ENCODE measurements around the gene AGAP1. TPM values are rescaled to one million over a fixed set of nuclear protein-coding genes. Genes with fewer than 3 reads are reported as not detected.
A peak's percentile ranks its signal among the peaks of the same experiment; 100 is the strongest.

AGAP1 gene
- total and polyA plus RNA-seq, 4 donors = 36.1 to 79.4 (median 52.6) TPM

DNA sequence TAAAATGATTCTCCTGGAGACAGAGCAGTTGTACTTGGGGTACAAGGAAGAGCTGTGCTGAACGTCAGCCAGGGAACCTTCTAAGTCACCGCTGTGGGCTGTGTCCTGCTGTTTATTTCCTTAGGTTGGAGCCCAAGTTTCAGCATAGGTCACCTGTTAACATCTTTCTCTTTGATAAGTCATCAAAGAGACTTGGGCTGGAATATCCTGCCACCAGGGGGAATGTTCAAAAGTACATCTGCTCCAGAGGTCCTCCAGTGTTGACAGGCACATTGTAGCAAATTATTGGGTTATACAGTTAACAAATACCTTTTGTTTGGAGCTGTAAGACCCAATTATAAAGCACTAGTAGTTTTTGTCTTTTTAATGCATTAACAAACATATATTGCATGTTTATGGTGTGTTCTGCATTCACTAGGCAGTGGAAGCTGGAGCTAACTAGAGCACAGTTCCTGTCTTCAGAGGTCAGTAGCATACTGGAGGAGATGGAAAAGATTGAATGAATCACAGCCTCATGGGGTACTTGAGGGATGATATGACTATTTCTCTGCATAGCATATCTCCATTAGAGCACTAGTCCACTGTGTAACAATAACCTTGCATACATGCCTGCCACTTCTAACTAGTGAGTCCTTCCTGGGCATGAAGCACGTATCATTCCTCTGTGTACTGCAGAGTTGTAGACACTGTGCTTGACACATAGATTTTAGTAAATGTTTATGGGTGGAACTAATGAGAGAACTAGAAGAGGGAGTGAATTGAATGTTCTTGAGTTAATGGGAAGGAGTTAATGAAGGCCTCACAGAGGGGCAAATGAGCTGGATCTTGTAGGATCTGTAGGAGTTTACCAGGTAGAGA lies 182.1 kb downstream of the AGAP1 start:
- peaks cover 26% of the 10 kb centered on the region for H3K4me1 ChIP-seq (ENCODE audit: control insufficient read depth, insufficient read depth, low read length)
- H3K4me3 ChIP-seq (ENCODE audit: low read depth, low read length) = no peak overlapping the region
- no peak overlapping the region for H3K27ac ChIP-seq (ENCODE audit: low read depth, low read length)
- WGBS (ENCODE audit: insufficient coverage) = 71% methylated on average over 2 of the region's 3 CpGs
- no peak for DNase-seq (ENCODE audit: low read depth in 4 of 6, low spot score in 6 of 6)
- no peaks in the 10 kb centered on the region for H3K36me3 ChIP-seq (ENCODE audit: control insufficient read depth, insufficient read depth, low read length)
- H3K9me3 ChIP-seq (ENCODE audit: control insufficient read depth, insufficient read depth, low read length) = no peaks in the 10 kb centered on the region
- H3K27me3 ChIP-seq (ENCODE audit: control insufficient read depth, insufficient read depth, low read length) = no peaks in the 10 kb centered on the region

DNA sequence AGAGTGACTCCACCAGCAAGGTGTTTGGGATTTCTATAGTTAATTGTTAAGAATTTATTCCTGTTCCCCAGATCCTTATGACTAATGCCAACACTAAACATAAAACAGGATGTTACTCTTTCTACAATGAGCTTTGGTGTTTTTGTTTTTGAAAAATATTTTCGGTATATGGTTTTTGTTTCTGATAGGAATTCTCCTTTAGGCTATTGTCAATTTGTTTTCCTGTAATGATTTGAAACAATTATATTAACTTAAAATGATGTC lies 182.6 kb downstream of the AGAP1 start:
- Histone ChIP-seq H3K4me3 (ENCODE audit: low read depth, low read length) (no peak overlapping the region), H3K4me1 (ENCODE audit: control insufficient read depth, insufficient read depth, low read length) (peaks cover 20% of the 10 kb centered on the region), H3K9me3 (ENCODE audit: control insufficient read depth, insufficient read depth, low read length) (no peaks in the 10 kb centered on the region), H3K36me3 (ENCODE audit: control insufficient read depth, insufficient read depth, low read length) (no peaks in the 10 kb centered on the region), H3K27ac (ENCODE audit: low read depth, low read length) (no peak overlapping the region), H3K27me3 (ENCODE audit: control insufficient read depth, insufficient read depth, low read length) (no peaks in the 10 kb centered on the region)
- DNase-seq (ENCODE audit: low read depth in 4 of 6, low spot score in 6 of 6) = no peak
- WGBS (ENCODE audit: insufficient coverage) = no CpG with 5 or more reads among the region's 1 CpG

DNA sequence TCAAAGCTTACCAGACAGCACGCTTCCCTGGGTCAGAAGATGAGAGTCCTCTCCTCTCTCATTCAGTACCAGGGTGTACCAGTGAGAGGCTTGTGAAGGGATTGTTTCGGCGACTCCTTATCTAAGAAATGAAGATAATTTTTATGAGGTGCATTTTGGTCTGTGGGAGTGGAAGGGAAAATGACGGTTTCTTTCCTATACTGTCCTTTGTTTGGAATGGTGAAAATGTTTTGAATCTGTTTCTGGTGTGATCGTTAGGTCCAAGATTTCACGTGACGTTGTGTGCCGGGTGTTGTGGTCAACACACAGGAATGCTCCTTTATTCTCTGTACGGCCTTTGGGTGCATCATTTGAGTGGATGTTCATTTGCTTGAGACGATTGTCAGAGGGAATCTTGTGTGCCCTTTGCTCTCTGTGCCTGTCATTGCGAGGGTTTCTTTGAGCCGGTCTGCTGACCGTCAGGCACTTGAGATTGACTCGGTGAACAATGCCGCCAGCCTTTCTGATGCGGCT lies 183.5 kb downstream of the AGAP1 start:
- no peak overlapping the region for H3K4me3 ChIP-seq (ENCODE audit: low read depth, low read length)
- no peaks in the 10 kb centered on the region for H3K36me3 ChIP-seq (ENCODE audit: control insufficient read depth, insufficient read depth, low read length)
- no peaks in the 10 kb centered on the region for H3K27me3 ChIP-seq (ENCODE audit: control insufficient read depth, insufficient read depth, low read length)
- H3K4me1 ChIP-seq (ENCODE audit: control insufficient read depth, insufficient read depth, low read length) = peaks cover 18% of the 10 kb centered on the region
- H3K9me3 ChIP-seq (ENCODE audit: control insufficient read depth, insufficient read depth, low read length) = no peaks in the 10 kb centered on the region
- 64% methylated on average over 10 of the region's 16 CpGs for WGBS (ENCODE audit: insufficient coverage)
- no peak for DNase-seq (ENCODE audit: low read depth in 4 of 6, low spot score in 6 of 6)
- H3K27ac ChIP-seq (ENCODE audit: low read depth, low read length) = no peak overlapping the region

DNA sequence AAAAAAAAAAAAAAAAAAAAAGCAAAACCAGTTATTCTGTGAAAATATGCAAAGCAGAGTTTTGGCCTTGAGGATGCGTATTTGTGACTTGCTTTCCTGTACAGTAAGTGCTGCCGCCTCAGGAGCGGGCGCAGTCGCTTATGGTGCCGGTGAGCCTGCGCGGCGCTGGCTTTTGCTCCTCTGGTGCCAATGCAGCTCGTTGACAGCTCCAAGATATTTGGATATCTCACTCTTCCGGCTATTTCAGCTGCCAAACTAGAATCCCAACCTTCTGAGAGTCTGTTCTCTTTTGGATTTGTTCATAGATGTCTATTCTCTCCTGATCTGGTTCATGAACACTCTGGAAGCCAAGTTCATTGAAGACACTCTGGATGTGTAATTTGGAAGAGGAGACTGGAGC lies 184.1 kb downstream of the AGAP1 start:
- DNase-seq (ENCODE audit: low read depth in 4 of 6, low spot score in 6 of 6) = peak in 1 of 6 donors; percentile 70
- Histone ChIP-seq H3K4me1 (ENCODE audit: control insufficient read depth, insufficient read depth, low read length) (peaks cover 18% of the 10 kb centered on the region), H3K4me3 (ENCODE audit: low read depth, low read length) (no peak overlapping the region), H3K9me3 (ENCODE audit: control insufficient read depth, insufficient read depth, low read length) (no peaks in the 10 kb centered on the region), H3K27me3 (ENCODE audit: control insufficient read depth, insufficient read depth, low read length) (no peaks in the 10 kb centered on the region), H3K36me3 (ENCODE audit: control insufficient read depth, insufficient read depth, low read length) (no peaks in the 10 kb centered on the region), H3K27ac (ENCODE audit: low read depth, low read length) (no peak overlapping the region)
- WGBS (ENCODE audit: insufficient coverage) = 93% methylated on average over 9 of the region's 11 CpGs

DNA sequence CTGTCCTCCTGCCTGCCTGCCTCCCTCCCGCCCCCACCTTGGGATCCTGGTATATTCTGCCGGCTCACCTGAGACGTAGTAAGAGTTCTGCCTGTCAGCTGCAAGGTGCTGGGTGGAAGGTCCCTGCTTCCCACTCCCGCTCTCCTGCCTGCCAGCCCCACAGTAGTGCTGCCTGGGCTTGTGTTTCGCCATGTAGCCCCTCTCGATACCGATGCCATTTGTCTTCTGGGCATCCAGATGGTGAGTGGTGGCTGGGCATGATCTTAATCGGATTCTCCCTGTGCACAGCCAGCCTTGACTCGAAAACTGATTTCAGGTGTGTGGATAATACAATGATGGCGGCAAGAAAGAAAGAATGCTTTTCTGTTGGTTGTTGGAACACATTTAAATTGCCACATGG lies 184.9 kb downstream of the AGAP1 start:
- no peak overlapping the region for H3K4me3 ChIP-seq (ENCODE audit: low read depth, low read length)
- no peak for DNase-seq (ENCODE audit: low read depth in 4 of 6, low spot score in 6 of 6)
- H3K4me1 ChIP-seq (ENCODE audit: control insufficient read depth, insufficient read depth, low read length) = peaks cover 18% of the 10 kb centered on the region
- H3K36me3 ChIP-seq (ENCODE audit: control insufficient read depth, insufficient read depth, low read length) = no peaks in the 10 kb centered on the region
- H3K9me3 ChIP-seq (ENCODE audit: control insufficient read depth, insufficient read depth, low read length) = no peaks in the 10 kb centered on the region
- no peak overlapping the region for H3K27ac ChIP-seq (ENCODE audit: low read depth, low read length)
- WGBS (ENCODE audit: insufficient coverage) = 75% methylated on average over 9 of the region's 10 CpGs
- no peaks in the 10 kb centered on the region for H3K27me3 ChIP-seq (ENCODE audit: control insufficient read depth, insufficient read depth, low read length)

DNA sequence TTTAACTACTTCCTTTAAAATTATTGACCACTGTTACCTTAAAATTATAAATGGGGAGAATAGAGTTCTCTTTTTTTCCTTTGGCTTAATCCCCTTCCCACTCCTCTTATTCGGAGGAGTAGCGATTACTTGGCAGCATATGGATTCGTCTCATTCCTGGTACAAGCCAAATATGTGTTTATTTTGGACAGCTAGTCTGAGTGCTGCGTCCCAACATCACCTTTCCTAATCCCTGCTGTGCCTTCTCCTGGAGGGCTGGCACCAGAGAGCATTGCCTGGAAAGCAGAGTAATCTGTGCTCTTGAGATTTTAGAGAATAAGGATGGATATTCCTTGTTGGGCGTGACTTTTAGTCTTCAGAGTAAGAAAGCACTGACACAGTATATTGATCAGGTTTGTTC lies 185.6 kb downstream of the AGAP1 start:
- Histone ChIP-seq H3K9me3 (ENCODE audit: control insufficient read depth, insufficient read depth, low read length) (no peaks in the 10 kb centered on the region), H3K27me3 (ENCODE audit: control insufficient read depth, insufficient read depth, low read length) (no peaks in the 10 kb centered on the region), H3K4me3 (ENCODE audit: low read depth, low read length) (no peak overlapping the region), H3K36me3 (ENCODE audit: control insufficient read depth, insufficient read depth, low read length) (no peaks in the 10 kb centered on the region), H3K27ac (ENCODE audit: low read depth, low read length) (no peak overlapping the region), H3K4me1 (ENCODE audit: control insufficient read depth, insufficient read depth, low read length) (peaks cover 14% of the 10 kb centered on the region)
- no peak for DNase-seq (ENCODE audit: low read depth in 4 of 6, low spot score in 6 of 6)
- 92% methylated on average over 1 of the region's 5 CpGs for WGBS (ENCODE audit: insufficient coverage)

DNA sequence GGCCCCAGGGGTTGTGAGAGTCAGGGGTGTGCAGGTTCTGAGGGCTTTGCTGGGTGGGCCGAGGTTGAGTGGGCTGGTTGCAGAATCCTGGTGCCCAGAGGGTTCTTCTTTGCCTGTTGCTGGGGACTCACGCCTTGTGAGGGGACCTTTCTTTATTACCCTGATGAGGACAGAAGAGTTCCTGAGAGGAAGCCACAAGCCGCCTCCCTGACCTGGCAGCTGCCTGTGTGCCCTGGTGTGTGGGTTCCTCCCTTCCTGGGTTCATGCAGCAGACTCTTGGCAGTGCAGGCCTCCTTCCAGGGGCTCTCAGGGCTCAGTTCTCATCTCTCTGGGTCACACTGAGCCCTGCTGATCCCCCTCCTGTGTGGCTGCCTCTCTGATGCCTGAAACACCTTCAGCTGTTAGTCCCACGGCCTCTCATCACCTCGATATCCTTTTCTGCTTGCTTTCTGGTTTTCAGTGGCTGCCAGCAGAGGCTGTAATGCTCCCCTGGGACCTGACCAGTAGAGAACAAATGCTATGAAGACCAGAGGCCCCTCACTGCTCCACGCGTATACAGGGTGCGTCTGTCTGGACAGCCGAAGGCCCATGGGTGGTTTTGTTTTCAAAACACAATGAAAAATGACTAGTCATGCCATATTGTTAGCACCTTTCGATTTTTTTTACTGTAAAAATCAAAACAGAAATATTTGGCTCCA lies 191.3 kb downstream of the AGAP1 start:
- Histone ChIP-seq H3K27me3 (ENCODE audit: control insufficient read depth, insufficient read depth, low read length) (no peaks in the 10 kb centered on the region), H3K36me3 (ENCODE audit: control insufficient read depth, insufficient read depth, low read length) (no peaks in the 10 kb centered on the region), H3K4me3 (ENCODE audit: low read depth, low read length) (no peak overlapping the region), H3K27ac (ENCODE audit: low read depth, low read length) (no peak overlapping the region), H3K9me3 (ENCODE audit: control insufficient read depth, insufficient read depth, low read length) (no peaks in the 10 kb centered on the region), H3K4me1 (ENCODE audit: control insufficient read depth, insufficient read depth, low read length) (peaks cover 22% of the 10 kb centered on the region)
- WGBS (ENCODE audit: insufficient coverage) = 74% methylated on average over 9 of the region's 10 CpGs
- no peak for DNase-seq (ENCODE audit: low read depth in 4 of 6, low spot score in 6 of 6)

DNA sequence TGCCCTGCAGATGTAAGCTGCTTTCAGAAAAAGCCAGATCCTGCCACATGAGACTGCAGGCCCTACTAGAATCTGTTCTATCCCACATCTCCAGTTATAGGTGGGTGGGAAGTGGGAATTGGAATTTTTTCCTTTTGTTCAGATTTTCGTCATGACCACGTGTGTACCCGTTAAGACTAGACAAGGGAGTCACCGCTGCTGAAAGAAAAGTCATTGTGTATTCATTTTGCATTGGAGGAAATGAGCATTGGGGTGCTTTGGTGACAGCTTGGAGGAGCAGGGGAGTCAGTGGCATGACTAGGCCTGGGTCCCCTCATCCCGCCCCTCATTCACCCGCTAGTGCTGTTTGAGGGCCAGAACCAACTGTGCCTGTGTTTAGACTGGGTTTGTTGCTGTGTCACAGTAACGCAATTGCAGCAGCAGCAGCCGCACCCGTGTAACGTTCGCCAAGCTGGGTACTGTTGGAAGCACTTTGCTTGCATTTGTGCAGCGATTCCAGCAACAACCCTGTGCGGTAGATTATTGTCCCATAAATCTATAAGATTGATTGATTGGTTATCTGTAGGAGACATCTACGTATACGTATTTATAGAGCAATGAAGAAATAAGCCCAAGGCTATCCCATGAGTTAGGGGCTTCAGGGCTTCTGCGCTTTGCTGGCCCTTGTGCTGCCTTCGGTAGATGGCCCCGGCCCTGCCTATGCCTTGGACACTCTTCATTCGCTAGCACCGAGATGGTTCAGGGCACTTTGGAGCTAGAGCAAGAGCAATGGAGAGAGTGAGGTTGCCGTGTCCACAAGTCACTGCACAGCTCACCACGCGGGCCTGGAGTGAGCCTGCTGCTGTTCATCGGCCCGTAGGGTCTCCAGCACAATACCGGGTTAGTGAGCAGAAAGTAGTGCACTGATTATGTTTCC lies 194.9 kb downstream of the AGAP1 start:
- WGBS (ENCODE audit: insufficient coverage) = 82% methylated on average over 17 of the region's 26 CpGs
- peak overlapping the region; percentile 73 for H3K27ac ChIP-seq (ENCODE audit: low read depth, low read length)
- peaks cover 4% of the 10 kb centered on the region for H3K36me3 ChIP-seq (ENCODE audit: control insufficient read depth, insufficient read depth, low read length)
- DNase-seq (ENCODE audit: low read depth in 4 of 6, low spot score in 6 of 6) = no peak
- peaks cover 49% of the 10 kb centered on the region for H3K4me1 ChIP-seq (ENCODE audit: control insufficient read depth, insufficient read depth, low read length)
- H3K27me3 ChIP-seq (ENCODE audit: control insufficient read depth, insufficient read depth, low read length) = no peaks in the 10 kb centered on the region
- H3K9me3 ChIP-seq (ENCODE audit: control insufficient read depth, insufficient read depth, low read length) = no peaks in the 10 kb centered on the region
- H3K4me3 ChIP-seq (ENCODE audit: low read depth, low read length) = no peak overlapping the region

DNA sequence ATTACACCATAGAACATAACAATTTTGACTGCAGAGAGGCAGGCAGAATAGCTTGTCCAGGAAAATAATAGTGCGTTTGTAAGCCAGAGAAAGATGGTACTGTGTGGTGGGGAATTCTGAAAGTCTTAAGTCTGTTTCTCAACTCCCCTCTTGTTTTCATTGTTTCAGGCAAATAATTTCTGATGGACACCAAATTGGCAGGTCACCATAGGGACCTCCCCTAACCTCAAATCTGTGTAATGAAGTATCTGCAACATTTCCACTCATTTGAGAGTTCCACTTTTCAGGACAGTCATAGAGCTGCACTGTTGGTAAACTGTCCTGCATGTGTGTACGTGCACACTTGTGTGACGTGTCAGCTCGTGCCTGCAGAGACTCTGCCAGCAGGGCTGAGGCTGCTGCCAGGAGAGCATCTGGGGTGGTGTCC lies 195.6 kb downstream of the AGAP1 start:
- Histone ChIP-seq H3K9me3 (ENCODE audit: control insufficient read depth, insufficient read depth, low read length) (no peaks in the 10 kb centered on the region), H3K4me1 (ENCODE audit: control insufficient read depth, insufficient read depth, low read length) (peaks cover 50% of the 10 kb centered on the region), H3K4me3 (ENCODE audit: low read depth, low read length) (no peak overlapping the region), H3K36me3 (ENCODE audit: control insufficient read depth, insufficient read depth, low read length) (peaks cover 4% of the 10 kb centered on the region), H3K27ac (ENCODE audit: low read depth, low read length) (peak overlapping the region; percentile 73), H3K27me3 (ENCODE audit: control insufficient read depth, insufficient read depth, low read length) (no peaks in the 10 kb centered on the region)
- 83% methylated on average over 3 of the region's 4 CpGs for WGBS (ENCODE audit: insufficient coverage)
- peak in 1 of 6 donors; percentile 32 for DNase-seq (ENCODE audit: low read depth in 4 of 6, low spot score in 6 of 6)

Data from spinal cord (tissue), 10 donors.